GM12864 (cell line): Measurements from ENCODE around the gene PI16.
A peak's percentile ranks its signal among the peaks of the same experiment; 100 is the strongest.

Source experiments
- DNase-seq: peaks from one replicate; pipeline ENCODE4 v3.0.0-alpha.2; 2011; ENCODE audit warnings: low read depth
- H3K4me3 ChIP-seq: 2 replicates; pipeline ENCODE4 v1.5.1; 2011; ENCODE audit warnings: mild to moderate bottlenecking, low read depth, low read length, control low read depth
- TF ChIP-seq, protein P1 (sequence below): IDR thresholded peaks from 2 replicates; pipeline ENCODE4 v1.5.1; 2011; ENCODE audit warnings: low read depth, mild to moderate bottlenecking, moderate library complexity, low read length, control low read depth, inconsistent platforms; ENCODE audit errors: missing control alignments

PI16 gene

DNA sequence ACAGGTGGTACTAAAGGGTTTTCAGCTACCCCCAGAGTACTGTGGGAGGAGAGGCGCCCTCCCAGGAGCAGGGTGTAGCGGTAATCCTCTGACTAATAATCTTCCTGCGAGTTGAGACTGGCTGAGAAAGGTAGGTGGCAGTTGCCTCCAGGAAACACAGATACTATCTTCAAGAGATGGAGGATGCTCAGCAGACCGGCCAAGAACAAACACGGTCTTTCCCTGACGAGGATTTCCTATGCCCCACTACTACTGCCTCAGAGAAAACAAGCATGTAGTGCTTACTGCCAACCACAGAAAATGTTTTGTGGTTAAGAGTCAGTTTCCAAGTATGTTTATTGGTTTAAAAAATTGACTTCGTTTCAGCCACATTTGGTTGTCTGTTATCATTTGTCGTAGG, 42.0 kb upstream of the PI16 start:
- H3K4me3 ChIP-seq = no peak overlapping the region
- DNase-seq = peak; percentile 71
- TF ChIP-seq, protein P1, sequence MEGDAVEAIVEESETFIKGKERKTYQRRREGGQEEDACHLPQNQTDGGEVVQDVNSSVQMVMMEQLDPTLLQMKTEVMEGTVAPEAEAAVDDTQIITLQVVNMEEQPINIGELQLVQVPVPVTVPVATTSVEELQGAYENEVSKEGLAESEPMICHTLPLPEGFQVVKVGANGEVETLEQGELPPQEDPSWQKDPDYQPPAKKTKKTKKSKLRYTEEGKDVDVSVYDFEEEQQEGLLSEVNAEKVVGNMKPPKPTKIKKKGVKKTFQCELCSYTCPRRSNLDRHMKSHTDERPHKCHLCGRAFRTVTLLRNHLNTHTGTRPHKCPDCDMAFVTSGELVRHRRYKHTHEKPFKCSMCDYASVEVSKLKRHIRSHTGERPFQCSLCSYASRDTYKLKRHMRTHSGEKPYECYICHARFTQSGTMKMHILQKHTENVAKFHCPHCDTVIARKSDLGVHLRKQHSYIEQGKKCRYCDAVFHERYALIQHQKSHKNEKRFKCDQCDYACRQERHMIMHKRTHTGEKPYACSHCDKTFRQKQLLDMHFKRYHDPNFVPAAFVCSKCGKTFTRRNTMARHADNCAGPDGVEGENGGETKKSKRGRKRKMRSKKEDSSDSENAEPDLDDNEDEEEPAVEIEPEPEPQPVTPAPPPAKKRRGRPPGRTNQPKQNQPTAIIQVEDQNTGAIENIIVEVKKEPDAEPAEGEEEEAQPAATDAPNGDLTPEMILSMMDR = no peak

GRCh38 chr6:36913082-36913481, 41.5 kb upstream of the PI16 start:
- DNase-seq = no peak
- TF ChIP-seq, protein P1 = no peak
- no peak overlapping the region for H3K4me3 ChIP-seq

GRCh38 chr6:36914227-36914794, 40.2 kb upstream of the PI16 start:
- no peak for DNase-seq
- H3K4me3 ChIP-seq = no peak overlapping the region
- TF ChIP-seq, protein P1 = no peak

DNA sequence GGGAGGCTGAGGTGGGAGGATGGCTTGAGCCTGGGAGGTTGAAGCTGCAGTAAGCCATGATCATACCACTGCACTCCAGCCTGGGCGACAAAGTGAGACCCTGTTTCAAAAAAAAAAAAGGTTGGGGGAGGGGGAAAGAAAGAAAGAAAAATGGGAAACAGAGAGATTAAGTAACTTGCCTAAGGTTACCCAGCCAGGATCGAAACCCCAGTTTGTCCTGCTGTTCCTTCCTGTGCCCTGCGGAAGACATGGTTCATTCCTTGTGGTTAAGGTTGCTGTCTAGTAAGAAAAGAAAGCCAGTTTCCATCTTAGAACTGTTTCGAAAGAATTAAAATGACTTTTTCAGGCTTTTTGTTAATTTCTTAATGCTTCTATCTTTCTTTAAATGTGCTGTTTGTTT, 38.9 kb upstream of the PI16 start:
- DNase-seq = no peak
- H3K4me3 ChIP-seq = no peak overlapping the region
- TF ChIP-seq, protein P1 = no peak

GRCh38 chr6:36916126-36916525, 38.4 kb upstream of the PI16 start:
- TF ChIP-seq, protein P1 = no peak
- no peak for DNase-seq
- H3K4me3 ChIP-seq = no peak overlapping the region

DNA sequence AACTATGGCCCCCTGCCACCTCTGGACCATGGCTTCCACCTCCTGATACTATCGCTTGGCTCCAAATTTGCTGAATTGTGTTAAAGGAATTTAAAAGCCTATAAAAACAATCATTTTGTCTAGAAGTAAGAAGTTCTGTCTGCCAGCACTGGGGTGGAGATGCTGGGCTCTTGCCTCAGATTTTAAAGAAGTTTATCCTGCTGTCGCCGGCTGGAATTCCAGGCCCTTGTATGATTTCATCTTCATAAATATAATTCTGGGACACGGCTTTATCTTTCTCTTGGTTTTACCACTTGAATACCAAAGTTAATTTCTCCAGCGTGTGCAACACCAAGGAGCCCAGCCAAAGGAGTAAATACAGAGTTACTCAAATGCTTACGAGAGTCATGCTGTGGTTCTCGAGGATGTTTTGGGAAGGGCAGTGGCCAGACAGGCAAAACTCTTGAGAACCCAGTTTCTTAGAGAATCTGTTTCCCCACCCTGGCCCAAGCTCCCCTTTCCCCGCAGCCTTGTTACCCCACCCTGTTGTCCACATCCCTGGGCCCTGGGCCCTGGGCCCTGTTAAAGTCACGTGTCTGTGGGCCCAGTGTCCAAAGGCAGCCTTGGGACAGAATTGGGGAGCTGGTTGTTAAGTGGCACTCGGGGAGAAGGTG, 36.9 kb upstream of the PI16 start:
- no peak for DNase-seq
- no peak overlapping the region for H3K4me3 ChIP-seq
- TF ChIP-seq, protein P1 = no peak

- DNase-seq = no peak
- TF ChIP-seq, protein P1 = no peak
- no peak overlapping the region for H3K4me3 ChIP-seq
These were observed 34.5 kb upstream of the PI16 start for GRCh38 chr6:36920049-36920448.
